Measurements from ENCODE around the gene FOXC1. TPM values are rescaled to one million over a fixed set of nuclear protein-coding genes. Genes with fewer than 3 reads are reported as not detected.
A peak's percentile ranks its signal among the peaks of the same experiment; 100 is the strongest.

The FOXC1 gene
- total and polyA plus RNA-seq, 8 donors: 0.75 to 3.4 (median 1.0) TPM

DNA sequence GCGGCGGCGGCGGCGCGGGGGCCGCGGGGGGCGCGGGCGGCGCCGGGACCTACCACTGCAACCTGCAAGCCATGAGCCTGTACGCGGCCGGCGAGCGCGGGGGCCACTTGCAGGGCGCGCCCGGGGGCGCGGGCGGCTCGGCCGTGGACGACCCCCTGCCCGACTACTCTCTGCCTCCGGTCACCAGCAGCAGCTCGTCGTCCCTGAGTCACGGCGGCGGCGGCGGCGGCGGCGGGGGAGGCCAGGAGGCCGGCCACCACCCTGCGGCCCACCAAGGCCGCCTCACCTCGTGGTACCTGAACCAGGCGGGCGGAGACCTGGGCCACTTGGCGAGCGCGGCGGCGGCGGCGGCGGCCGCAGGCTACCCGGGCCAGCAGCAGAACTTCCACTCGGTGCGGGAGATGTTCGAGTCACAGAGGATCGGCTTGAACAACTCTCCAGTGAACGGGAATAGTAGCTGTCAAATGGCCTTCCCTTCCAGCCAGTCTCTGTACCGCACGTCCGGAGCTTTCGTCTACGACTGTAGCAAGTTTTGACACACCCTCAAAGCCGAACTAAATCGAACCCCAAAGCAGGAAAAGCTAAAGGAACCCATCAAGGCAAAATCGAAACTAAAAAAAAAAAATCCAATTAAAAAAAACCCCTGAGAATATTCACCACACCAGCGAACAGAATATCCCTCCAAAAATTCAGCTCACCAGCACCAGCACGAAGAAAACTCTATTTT, 2.0 kb downstream of the FOXC1 start:
- H3K4me1 ChIP-seq: peaks cover 12 to 66% of the 10 kb centered on the region in 2 donors
- ATAC-seq: no peak
- no peaks in the 10 kb centered on the region for H3K36me3 ChIP-seq
- no peaks in the 10 kb centered on the region for H3K9me3 ChIP-seq
- TF ChIP-seq, protein P1, sequence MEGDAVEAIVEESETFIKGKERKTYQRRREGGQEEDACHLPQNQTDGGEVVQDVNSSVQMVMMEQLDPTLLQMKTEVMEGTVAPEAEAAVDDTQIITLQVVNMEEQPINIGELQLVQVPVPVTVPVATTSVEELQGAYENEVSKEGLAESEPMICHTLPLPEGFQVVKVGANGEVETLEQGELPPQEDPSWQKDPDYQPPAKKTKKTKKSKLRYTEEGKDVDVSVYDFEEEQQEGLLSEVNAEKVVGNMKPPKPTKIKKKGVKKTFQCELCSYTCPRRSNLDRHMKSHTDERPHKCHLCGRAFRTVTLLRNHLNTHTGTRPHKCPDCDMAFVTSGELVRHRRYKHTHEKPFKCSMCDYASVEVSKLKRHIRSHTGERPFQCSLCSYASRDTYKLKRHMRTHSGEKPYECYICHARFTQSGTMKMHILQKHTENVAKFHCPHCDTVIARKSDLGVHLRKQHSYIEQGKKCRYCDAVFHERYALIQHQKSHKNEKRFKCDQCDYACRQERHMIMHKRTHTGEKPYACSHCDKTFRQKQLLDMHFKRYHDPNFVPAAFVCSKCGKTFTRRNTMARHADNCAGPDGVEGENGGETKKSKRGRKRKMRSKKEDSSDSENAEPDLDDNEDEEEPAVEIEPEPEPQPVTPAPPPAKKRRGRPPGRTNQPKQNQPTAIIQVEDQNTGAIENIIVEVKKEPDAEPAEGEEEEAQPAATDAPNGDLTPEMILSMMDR (IDR thresholded peaks at IDR 0.05): no peak
- peak in 1 of 4 donors; percentile 79 for DNase-seq
- intact Hi-C loops (cut with DNase I): no loop called here
- H3K4me3 ChIP-seq: peak overlapping the region; percentile 19 to 41
- no peak overlapping the region for H3K27ac ChIP-seq
- peaks cover 82 to 100% of the 10 kb centered on the region in 2 donors for H3K27me3 ChIP-seq

DNA sequence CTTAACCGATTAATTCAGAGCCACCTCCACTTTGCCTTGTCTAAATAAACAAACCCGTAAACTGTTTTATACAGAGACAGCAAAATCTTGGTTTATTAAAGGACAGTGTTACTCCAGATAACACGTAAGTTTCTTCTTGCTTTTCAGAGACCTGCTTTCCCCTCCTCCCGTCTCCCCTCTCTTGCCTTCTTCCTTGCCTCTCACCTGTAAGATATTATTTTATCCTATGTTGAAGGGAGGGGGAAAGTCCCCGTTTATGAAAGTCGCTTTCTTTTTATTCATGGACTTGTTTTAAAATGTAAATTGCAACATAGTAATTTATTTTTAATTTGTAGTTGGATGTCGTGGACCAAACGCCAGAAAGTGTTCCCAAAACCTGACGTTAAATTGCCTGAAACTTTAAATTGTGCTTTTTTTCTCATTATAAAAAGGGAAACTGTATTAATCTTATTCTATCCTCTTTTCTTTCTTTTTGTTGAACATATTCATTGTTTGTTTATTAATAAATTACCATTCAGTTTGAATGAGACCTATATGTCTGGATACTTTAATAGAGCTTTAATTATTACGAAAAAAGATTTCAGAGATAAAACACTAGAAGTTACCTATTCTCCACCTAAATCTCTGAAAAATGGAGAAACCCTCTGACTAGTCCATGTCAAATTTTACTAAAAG, 2.7 kb downstream of the FOXC1 start:
- ATAC-seq: no peak

GRCh38 chr6:1612974-1613306, 3.2 kb downstream of the FOXC1 start:
- intact Hi-C loops (cut with DNase I): no loop called here
- H3K36me3 ChIP-seq: no peaks in the 10 kb centered on the region
- H3K4me3 ChIP-seq: no peak overlapping the region
- ATAC-seq: no peak
- H3K4me1 ChIP-seq: peaks cover 7 to 54% of the 10 kb centered on the region in 2 donors
- H3K27ac ChIP-seq: no peak overlapping the region
- no peak for DNase-seq
- H3K9me3 ChIP-seq: no peaks in the 10 kb centered on the region
- H3K27me3 ChIP-seq: peaks cover 75 to 100% of the 10 kb centered on the region in 2 donors
- TF ChIP-seq, protein P1 (IDR thresholded peaks at IDR 0.05): no peak

More for the DNA sequence above, 2.7 kb downstream of the FOXC1 start:
- intact Hi-C loops (cut with DNase I): no loop called here
- Histone ChIP-seq H3K27ac (no peak overlapping the region), H3K36me3 (no peaks in the 10 kb centered on the region), H3K27me3 (peaks cover 75 to 100% of the 10 kb centered on the region in 2 donors), H3K4me3 (peak overlapping the region; percentile 19 to 41), H3K9me3 (no peaks in the 10 kb centered on the region), H3K4me1 (peaks cover 12 to 59% of the 10 kb centered on the region in 2 donors)
- TF ChIP-seq, protein P1 (IDR thresholded peaks at IDR 0.05): no peak
- no peak for DNase-seq

GRCh38 chr6:1613346-1613687, 3.6 kb downstream of the FOXC1 start:
- intact Hi-C loops (cut with DNase I): no loop called here
- Histone ChIP-seq H3K27me3 (peaks cover 75 to 100% of the 10 kb centered on the region in 2 donors), H3K4me1 (peaks cover 6 to 52% of the 10 kb centered on the region in 2 donors), H3K36me3 (no peaks in the 10 kb centered on the region), H3K4me3 (no peak overlapping the region), H3K9me3 (no peaks in the 10 kb centered on the region), H3K27ac (no peak overlapping the region)
- no peak for ATAC-seq
- DNase-seq: no peak
- TF ChIP-seq, protein P1 (IDR thresholded peaks at IDR 0.05): no peak

- TF ChIP-seq, protein P1 (IDR thresholded peaks at IDR 0.05): no peak
- H3K9me3 ChIP-seq: no peaks in the 10 kb centered on the region
- peak overlapping the region in 1 of 2 donors; percentile 11 for H3K4me3 ChIP-seq
- peaks cover 6 to 47% of the 10 kb centered on the region in 2 donors for H3K4me1 ChIP-seq
- ATAC-seq: no peak
- intact Hi-C loops (cut with DNase I): no loop called here
- peak in 1 of 4 donors; percentile 83 for DNase-seq
- H3K27ac ChIP-seq: no peak overlapping the region
- peaks cover 73 to 100% of the 10 kb centered on the region in 2 donors for H3K27me3 ChIP-seq
- H3K36me3 ChIP-seq: no peaks in the 10 kb centered on the region
Observed at GRCh38 chr6:1613688-1614447, 4.2 kb downstream of the FOXC1 start.

All from left lung (tissue), 10 donors.